CD4-positive, alpha-beta T cell (primary cell): ENCODE measurements around the gene OSM. TPM values are rescaled to one million over a fixed set of nuclear protein-coding genes. Genes with fewer than 3 reads are reported as not detected.

Experiments
- ATAC-seq: fragments of 200-7000 bp; cut with Tn5 transposase; one replicate; pipeline ENCODE4 v1.10.0; 2022; ENCODE audit warnings: mild to moderate bottlenecking; ENCODE audit not compliant: poor library complexity
- CTCF ChIA-PET: fragments of 350-600 bp; sonication (Branson Sonifier 250); formaldehyde crosslinking; loops from one replicate; lab custom pipeline; 2021; ENCODE audit warnings: antibody characterized with exemption, inconsistent platforms; lab: Charles Lee
- POLR2A ChIA-PET: fragments of 350-600 bp; sonication (Branson Sonifier 250); formaldehyde crosslinking; loops from one replicate; lab custom pipeline; 2021; ENCODE audit warnings: antibody characterized with exemption, inconsistent platforms; lab: Charles Lee
- DNase-seq, 14 experiments: peaks; one replicate each; pipeline ENCODE4 v3.0.0-alpha.2; 2013 to 2020; ENCODE audit warnings: mixed read lengths in 2 of 14
- H3K27ac ChIP-seq, 2 donors: one replicate each; pipeline versions ENCODE4 v1.5.1 to v1.7.0; 2013; ENCODE audit warnings: low read length in 2 of 2, low read depth in 1 of 2, mild to moderate bottlenecking in 1 of 2
- H3K27me3 ChIP-seq, 2 experiments: 1 replicate in 1 of 2; 2 replicates in 1 of 2; pipeline versions ENCODE4 v1.6.1 to v1.7.0; 2013; ENCODE audit warnings: low read length in 2 of 2, control low read depth in 1 of 2, mild to moderate bottlenecking in 1 of 2, moderate library complexity in 1 of 2; ENCODE audit not compliant: insufficient read depth in 2 of 2, control insufficient read depth in 1 of 2
- H3K36me3 ChIP-seq: one replicate; pipeline ENCODE4 v1.6.1; 2013; ENCODE audit warnings: low read length, control low read depth; ENCODE audit not compliant: insufficient read depth
- H3K4me1 ChIP-seq: one replicate; pipeline ENCODE4 v1.6.1; 2013; ENCODE audit warnings: low read length, control low read depth; ENCODE audit not compliant: insufficient read depth
- H3K4me3 ChIP-seq: one replicate; pipeline ENCODE4 v1.5.1; 2013; ENCODE audit warnings: mild to moderate bottlenecking, low read length, moderate library complexity
- H3K9me3 ChIP-seq, 2 experiments: 1 replicate in 1 of 2; 2 replicates in 1 of 2; pipeline versions ENCODE4 v1.6.1 to v1.7.0; 2013; ENCODE audit warnings: low read length in 2 of 2, mild to moderate bottlenecking in 2 of 2, control low read depth in 1 of 2, moderate library complexity in 1 of 2; ENCODE audit not compliant: control insufficient read depth in 1 of 2, insufficient read depth in 1 of 2
- H3K27ac Mint-ChIP-seq: one replicate; pipeline ENCODE4 v1.8.0; 2020; ENCODE audit warnings: mixed read lengths
- H3K27me3 Mint-ChIP-seq: one replicate; pipeline ENCODE4 v1.8.0; 2021; ENCODE audit warnings: mixed read lengths
- H3K36me3 Mint-ChIP-seq: one replicate; pipeline ENCODE4 v1.8.0; 2021; ENCODE audit warnings: low read depth, mixed read lengths
- H3K4me1 Mint-ChIP-seq: one replicate; pipeline ENCODE4 v1.8.0; 2021; ENCODE audit warnings: low read depth, mixed read lengths
- H3K4me3 Mint-ChIP-seq: one replicate; pipeline ENCODE4 v1.8.0; 2020; ENCODE audit warnings: mild to moderate bottlenecking, mixed read lengths
- H3K9me3 Mint-ChIP-seq: one replicate; pipeline ENCODE4 v1.8.0; 2020; ENCODE audit warnings: mixed read lengths
- intact Hi-C, 2 experiments: fragments of 100-400 bp; cut with DNase I in 1 of 2; cut with micrococcal nuclease in 1 of 2; formaldehyde crosslinking; loops; one replicate each; pipeline versions ENCODE4 v1.15.1 to v1.9.0; 2023 to 2025; cut with DNase I, micrococcal nuclease
- total RNA-seq, 174 experiments: library from RNA in 2 of 174; stranded (reverse) in 2 of 174; gene quantifications; one replicate each; pipeline ENCODE4 v1.2.3 and lab custom pipeline; 2021 to 2026
- TF ChIP-seq, protein P1 (sequence below): fragments of 200-600 bp; IDR thresholded peaks from one replicate; pipeline ENCODE4 v1.8.0; 2022; ENCODE audit warnings: antibody characterized with exemption, mild to moderate bottlenecking

The OSM gene
- total RNA-seq, 2 experiments from 2014 or later: 13.9 to 16.7 TPM

- peaks cover 80% of the 10 kb centered on the region for H3K4me1 ChIP-seq
- CTCF ChIA-PET: no interaction called here
- H3K27ac Mint-ChIP-seq: peak overlapping the region; percentile 80
Measured at GRCh38 chr22:30224161-30224857, 42.3 kb downstream of the OSM start.

DNA sequence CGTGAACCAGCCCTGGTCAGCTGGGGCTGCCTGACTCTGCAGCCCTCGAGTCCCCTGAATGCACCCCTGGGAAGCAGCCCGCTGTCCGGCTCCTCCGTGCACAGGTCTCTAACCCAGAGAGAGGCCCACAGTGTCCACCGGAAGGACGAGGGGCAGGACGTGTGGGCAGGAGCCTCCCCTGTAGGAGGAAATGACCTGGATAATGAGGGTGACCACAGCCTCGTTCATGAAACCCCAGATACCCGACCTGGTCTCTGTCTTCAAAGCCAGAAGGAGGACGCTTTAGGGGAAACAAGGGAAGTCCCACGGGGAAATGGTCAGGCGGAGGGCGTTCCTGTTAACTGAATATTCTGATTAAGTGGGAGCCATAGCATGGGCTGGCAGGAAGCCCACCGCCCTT is 43.3 kb downstream of the OSM start:
- Histone ChIP-seq H3K9me3 (no peaks in the 10 kb centered on the region), H3K27me3 (no peaks in the 10 kb centered on the region), H3K4me3 (no peak overlapping the region), H3K4me1 (peaks cover 82% of the 10 kb centered on the region), H3K27ac (no peak overlapping the region), H3K36me3 (no peaks in the 10 kb centered on the region)
- Mint-ChIP-seq H3K27me3 (no peaks in the 10 kb centered on the region), H3K36me3 (no peaks in the 10 kb centered on the region), H3K27ac (peak overlapping the region; percentile 80), H3K9me3 (no peaks in the 10 kb centered on the region), H3K4me3 (no peak overlapping the region), H3K4me1 (peaks cover 79% of the 10 kb centered on the region)
- intact Hi-C loops: no loop called here
- DNase-seq (no peak), ATAC-seq (no peak)
- TF ChIP-seq, protein P1, sequence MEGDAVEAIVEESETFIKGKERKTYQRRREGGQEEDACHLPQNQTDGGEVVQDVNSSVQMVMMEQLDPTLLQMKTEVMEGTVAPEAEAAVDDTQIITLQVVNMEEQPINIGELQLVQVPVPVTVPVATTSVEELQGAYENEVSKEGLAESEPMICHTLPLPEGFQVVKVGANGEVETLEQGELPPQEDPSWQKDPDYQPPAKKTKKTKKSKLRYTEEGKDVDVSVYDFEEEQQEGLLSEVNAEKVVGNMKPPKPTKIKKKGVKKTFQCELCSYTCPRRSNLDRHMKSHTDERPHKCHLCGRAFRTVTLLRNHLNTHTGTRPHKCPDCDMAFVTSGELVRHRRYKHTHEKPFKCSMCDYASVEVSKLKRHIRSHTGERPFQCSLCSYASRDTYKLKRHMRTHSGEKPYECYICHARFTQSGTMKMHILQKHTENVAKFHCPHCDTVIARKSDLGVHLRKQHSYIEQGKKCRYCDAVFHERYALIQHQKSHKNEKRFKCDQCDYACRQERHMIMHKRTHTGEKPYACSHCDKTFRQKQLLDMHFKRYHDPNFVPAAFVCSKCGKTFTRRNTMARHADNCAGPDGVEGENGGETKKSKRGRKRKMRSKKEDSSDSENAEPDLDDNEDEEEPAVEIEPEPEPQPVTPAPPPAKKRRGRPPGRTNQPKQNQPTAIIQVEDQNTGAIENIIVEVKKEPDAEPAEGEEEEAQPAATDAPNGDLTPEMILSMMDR: no peak
- CTCF ChIA-PET: no interaction called here
- POLR2A ChIA-PET: no interaction called here

More at GRCh38 chr22:30224161-30224857, 42.3 kb downstream of the OSM start:
- intact Hi-C loops: no loop called here
- ATAC-seq (no peak), DNase-seq (no peak)
- POLR2A ChIA-PET: no interaction called here
- no peaks in the 10 kb centered on the region for H3K36me3 ChIP-seq
- no peaks in the 10 kb centered on the region for H3K9me3 Mint-ChIP-seq
- H3K4me1 Mint-ChIP-seq: peaks cover 76% of the 10 kb centered on the region
- H3K27ac ChIP-seq: no peak overlapping the region
- H3K4me3 Mint-ChIP-seq: no peak overlapping the region
- H3K9me3 ChIP-seq: no peaks in the 10 kb centered on the region
- H3K27me3 Mint-ChIP-seq: no peaks in the 10 kb centered on the region
- no peaks in the 10 kb centered on the region for H3K36me3 Mint-ChIP-seq
- no peak overlapping the region for H3K4me3 ChIP-seq
- H3K27me3 ChIP-seq: no peaks in the 10 kb centered on the region
- TF ChIP-seq, protein P1: no peak

DNA sequence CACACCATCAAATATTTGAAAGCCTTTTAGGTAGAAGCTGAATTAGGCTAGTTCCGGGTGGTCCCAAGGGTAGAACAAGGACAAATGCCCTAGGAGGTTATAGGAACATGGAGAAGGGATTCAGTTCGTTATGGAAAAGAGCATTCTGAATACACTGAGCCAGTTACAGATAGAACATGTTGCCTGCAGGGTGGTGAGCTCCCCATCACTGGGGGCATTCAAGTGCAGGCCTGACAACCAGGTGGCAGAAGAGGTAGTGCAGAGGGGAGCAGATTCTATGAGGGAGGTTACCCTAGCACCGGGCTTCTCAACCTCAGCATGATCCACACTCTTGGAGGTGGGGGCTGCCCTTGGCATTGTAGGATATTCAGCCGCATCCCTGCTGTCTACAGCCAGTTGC is 44.3 kb downstream of the OSM start:
- no peak for DNase-seq
- POLR2A ChIA-PET: no interaction called here
- Mint-ChIP-seq H3K4me1 (peaks cover 71% of the 10 kb centered on the region), H3K27ac (peak overlapping the region; percentile 80), H3K36me3 (no peaks in the 10 kb centered on the region), H3K9me3 (no peaks in the 10 kb centered on the region), H3K4me3 (no peak overlapping the region), H3K27me3 (no peaks in the 10 kb centered on the region)
- TF ChIP-seq, protein P1: no peak
- Histone ChIP-seq H3K27ac (no peak overlapping the region), H3K36me3 (no peaks in the 10 kb centered on the region), H3K4me3 (no peak overlapping the region), H3K9me3 (no peaks in the 10 kb centered on the region), H3K4me1 (peaks cover 74% of the 10 kb centered on the region), H3K27me3 (no peaks in the 10 kb centered on the region)
- intact Hi-C loops: no loop called here
- no peak for ATAC-seq
- CTCF ChIA-PET: no interaction called here
